Ovary (tissue), 3 donors: Measurements from ENCODE around the gene TRABD.

Experiments
- EP300 ChIP-seq: sonication (generic); formaldehyde crosslinking; IDR thresholded peaks from one replicate; pipeline ENCODE4 v1.6.1; 2017; ENCODE audit warnings: antibody characterized with exemption
- POLR2A ChIP-seq: fragments of 450-650 bp; IDR thresholded peaks from one replicate; pipeline ENCODE4 v1.6.1; 2017; ENCODE audit warnings: antibody characterized with exemption, mild to moderate bottlenecking, moderate library complexity
- TF ChIP-seq, protein P1 (sequence below), 3 donors: fragments of 450-650 bp in 2 of 3; fragments of 200-600 bp in 1 of 3; IDR thresholded peaks; one replicate each; pipeline versions ENCODE4 v1.5.1 to v1.8.0; 2016 to 2022; ENCODE audit warnings: antibody characterized with exemption in 3 of 3, mild to moderate bottlenecking in 1 of 3
- donor health status: DM: no; HTN: no; CAD: no.

DNA sequence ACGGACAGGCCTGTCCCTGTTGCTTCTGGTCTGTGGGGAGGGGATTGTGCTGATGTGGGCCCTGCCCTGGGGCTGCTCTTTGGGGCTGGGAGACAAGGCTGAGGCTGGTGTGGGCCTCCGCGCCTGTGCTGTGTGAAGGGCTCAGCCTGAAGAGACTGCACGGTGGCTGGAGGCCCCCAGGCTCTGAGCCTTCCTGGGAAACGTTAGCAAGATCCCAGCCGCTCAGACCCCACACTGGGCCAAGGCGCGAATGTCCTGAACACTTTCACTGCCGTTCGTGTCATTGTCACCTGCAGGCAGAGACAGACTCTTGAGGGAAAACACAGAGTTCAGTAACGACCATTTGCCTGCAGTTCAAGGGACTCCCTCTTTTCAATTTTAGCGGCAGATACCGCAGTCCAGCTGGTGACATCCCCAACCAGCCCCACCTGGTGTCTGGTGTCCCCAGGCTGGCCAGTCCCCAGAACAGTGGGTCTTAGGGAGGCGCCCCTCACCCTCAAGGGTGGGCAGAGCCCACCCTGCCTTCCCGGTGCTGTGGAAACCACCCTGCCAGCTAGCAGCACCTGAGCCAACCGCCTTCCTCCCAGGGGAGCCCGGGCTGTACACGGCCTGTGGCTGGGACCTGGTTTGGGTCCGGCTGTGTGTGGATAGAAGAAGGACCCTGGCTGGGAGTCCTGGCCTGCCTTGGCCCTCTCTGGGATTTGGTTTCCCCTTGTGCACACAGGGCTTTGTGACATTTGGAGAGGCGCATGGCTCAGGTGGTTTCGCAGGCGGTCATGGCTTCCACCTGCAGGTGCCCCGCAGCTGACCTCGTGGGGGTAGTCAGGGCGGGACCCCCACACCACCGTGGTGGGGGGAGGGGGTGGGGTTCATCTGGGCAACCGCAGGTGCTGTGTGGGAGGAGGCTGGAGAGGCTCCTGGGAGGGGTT lies 9.5 kb upstream of the TRABD start:
- TF ChIP-seq, protein P1, sequence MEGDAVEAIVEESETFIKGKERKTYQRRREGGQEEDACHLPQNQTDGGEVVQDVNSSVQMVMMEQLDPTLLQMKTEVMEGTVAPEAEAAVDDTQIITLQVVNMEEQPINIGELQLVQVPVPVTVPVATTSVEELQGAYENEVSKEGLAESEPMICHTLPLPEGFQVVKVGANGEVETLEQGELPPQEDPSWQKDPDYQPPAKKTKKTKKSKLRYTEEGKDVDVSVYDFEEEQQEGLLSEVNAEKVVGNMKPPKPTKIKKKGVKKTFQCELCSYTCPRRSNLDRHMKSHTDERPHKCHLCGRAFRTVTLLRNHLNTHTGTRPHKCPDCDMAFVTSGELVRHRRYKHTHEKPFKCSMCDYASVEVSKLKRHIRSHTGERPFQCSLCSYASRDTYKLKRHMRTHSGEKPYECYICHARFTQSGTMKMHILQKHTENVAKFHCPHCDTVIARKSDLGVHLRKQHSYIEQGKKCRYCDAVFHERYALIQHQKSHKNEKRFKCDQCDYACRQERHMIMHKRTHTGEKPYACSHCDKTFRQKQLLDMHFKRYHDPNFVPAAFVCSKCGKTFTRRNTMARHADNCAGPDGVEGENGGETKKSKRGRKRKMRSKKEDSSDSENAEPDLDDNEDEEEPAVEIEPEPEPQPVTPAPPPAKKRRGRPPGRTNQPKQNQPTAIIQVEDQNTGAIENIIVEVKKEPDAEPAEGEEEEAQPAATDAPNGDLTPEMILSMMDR (IDR thresholded peaks at IDR 0.05), result no peak
- TF ChIP-seq POLR2A, result no peak
- no peak for TF ChIP-seq EP300
